Uterus (tissue), 2 donors: ENCODE results near the gene CYP3A4.

Source experiments
- POLR2A ChIP-seq, 2 donors: fragments of 450-650 bp; IDR thresholded peaks; one replicate each; pipeline ENCODE4 v1.6.1; 2016; ENCODE audit warnings: antibody characterized with exemption in 2 of 2, mild to moderate bottlenecking in 1 of 2, moderate library complexity in 1 of 2
- TF ChIP-seq, protein P1 (sequence below), 4 experiments: fragments of 200-600 bp in 2 of 4; fragments of 450-650 bp in 2 of 4; sonication (generic) in 2 of 4; IDR thresholded peaks; one replicate each; pipeline ENCODE4 v1.5.1; 2016 to 2019; ENCODE audit warnings: antibody characterized with exemption in 4 of 4, mild to moderate bottlenecking in 2 of 4, moderate library complexity in 1 of 4

DNA sequence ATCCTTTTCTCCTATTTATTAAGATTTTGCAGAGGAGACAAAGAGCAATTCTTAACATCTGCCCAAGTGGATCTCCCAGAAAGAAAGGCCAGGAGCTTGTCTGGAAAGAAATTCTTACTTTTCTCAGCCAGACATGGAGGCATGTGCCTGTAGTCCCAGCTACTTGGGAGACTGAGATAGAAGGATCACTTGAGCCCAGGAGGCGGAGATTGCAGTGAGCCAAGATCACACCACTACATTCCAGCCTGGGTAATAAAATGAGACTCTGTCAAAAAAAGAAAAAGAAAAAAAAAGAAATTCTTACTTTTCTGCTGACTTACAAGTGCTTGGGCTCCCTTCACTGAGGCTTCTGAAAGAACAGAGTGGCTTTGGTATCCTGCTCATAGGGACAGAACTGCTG is 41.5 kb upstream of the CYP3A4 start:
- TF ChIP-seq, protein P1, sequence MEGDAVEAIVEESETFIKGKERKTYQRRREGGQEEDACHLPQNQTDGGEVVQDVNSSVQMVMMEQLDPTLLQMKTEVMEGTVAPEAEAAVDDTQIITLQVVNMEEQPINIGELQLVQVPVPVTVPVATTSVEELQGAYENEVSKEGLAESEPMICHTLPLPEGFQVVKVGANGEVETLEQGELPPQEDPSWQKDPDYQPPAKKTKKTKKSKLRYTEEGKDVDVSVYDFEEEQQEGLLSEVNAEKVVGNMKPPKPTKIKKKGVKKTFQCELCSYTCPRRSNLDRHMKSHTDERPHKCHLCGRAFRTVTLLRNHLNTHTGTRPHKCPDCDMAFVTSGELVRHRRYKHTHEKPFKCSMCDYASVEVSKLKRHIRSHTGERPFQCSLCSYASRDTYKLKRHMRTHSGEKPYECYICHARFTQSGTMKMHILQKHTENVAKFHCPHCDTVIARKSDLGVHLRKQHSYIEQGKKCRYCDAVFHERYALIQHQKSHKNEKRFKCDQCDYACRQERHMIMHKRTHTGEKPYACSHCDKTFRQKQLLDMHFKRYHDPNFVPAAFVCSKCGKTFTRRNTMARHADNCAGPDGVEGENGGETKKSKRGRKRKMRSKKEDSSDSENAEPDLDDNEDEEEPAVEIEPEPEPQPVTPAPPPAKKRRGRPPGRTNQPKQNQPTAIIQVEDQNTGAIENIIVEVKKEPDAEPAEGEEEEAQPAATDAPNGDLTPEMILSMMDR (IDR thresholded peaks at IDR 0.05) = no peak
- TF ChIP-seq POLR2A (IDR thresholded peaks at IDR 0.05) = no peak
